Measurements from ENCODE around the gene BEND7. TPM values are rescaled to one million over a fixed set of nuclear protein-coding genes. Genes with fewer than 3 reads are reported as not detected.
A peak's percentile ranks its signal among the peaks of the same experiment; 100 is the strongest.

The BEND7 gene
- total and polyA plus RNA-seq, 9 of the 15 experiments (the other 6 are each of a cell fraction or from before 2014, with no cell fraction given) = 1.3 to 11.4 (median 5.2) TPM

DNA sequence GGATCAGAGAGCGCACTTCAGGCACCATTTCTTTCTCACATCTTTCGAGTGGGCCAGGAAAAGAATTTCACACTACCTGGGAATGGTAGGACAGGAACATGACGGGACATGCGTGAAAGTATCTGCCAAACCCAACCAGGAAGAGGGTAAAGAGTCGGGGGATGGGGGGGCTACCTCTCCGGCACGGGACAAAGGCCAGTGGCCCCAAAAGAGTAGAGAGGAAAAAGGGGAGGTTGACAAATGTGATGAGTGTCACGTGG is 830 bp upstream of the BEND7 start:
- WGBS (ENCODE audit: insufficient coverage, low coverage, missing lambda C conversion rate) = 61% methylated on average over 5 of the region's 8 CpGs
- ATAC-seq = no peak
- ChIA-PET POLR2A (interaction anchor here (0.8 kb wide), 1 partner anchor 9 kb away, joined by 3 read pairs; no protein-coding TSS in a partner anchor), CTCF (ENCODE audit: low intra/inter-chr PET ratio) (no interaction called here)
- intact Hi-C loops (cut with micrococcal nuclease) = no loop called here
- H4K20me1 ChIP-seq (replicated peaks; ENCODE audit: control insufficient read depth, insufficient read depth, low read length) = 0 out of 2 replicates have a peak, but pooled peaks cover 6% of the 10 kb centered on the region
- H3K79me2 ChIP-seq (ENCODE audit: control insufficient read depth, insufficient read depth, low read length) = 0 out of 3 replicates have a peak, but pooled peaks cover 2% of the 10 kb centered on the region
- H2AFZ ChIP-seq (ENCODE audit: low read depth, low read length) = peak overlapping the region; percentile 88
- H3K4me2 ChIP-seq (ENCODE audit: insufficient read depth, low read length) = peak overlapping the region; percentile 67; the same call in 1 of the 2 replicates
- TF ChIP-seq ZNF23 (CRISPR knock-in tag; IDR thresholded peaks at IDR 0.05) (no peak), ZC3H11A (IDR thresholded peaks at IDR 0.05; ENCODE audit: low read depth, low read length) (no peak), HMGXB4 (CRISPR knock-in tag; IDR thresholded peaks at IDR 0.05) (no peak), MCM2 (IDR thresholded peaks at IDR 0.05; ENCODE audit: low read depth) (no peak), MTA1 (IDR thresholded peaks at IDR 0.05; ENCODE audit: borderline replicate concordance) (no peak)
- FAIRE-seq = no peak
- no peaks in the 10 kb centered on the region for H3K9me3 ChIP-seq (replicated peaks; ENCODE audit: control insufficient read depth, insufficient read depth, low read depth, low read length)
- in situ Hi-C loops (cut with MboI) = no loop called here
- H3K27me3 ChIP-seq (ENCODE audit: control insufficient read depth in 2 of 2, insufficient read depth in 2 of 2, low read length in 2 of 2) = peaks cover 4 to 6% of the 10 kb centered on the region in 2 experiments; a peak in 1 of 5 replicates
- H3K4me3 ChIP-seq = no peak overlapping the region; the same call in 1 of the 2 replicates
- BruUV-seq (replicated peaks) = no TSS peak
- no peak overlapping the region for H3K27ac ChIP-seq (ENCODE audit: extremely low read depth, low read depth, low read length)
- DNase-seq (ENCODE audit: extremely low read depth in 1 of 4, low spot score in 3 of 4) = no peak
- no peaks in the 10 kb centered on the region for H3K9me1 ChIP-seq (ENCODE audit: control insufficient read depth, insufficient read depth, low read length)
- peaks cover 7 to 13% of the 10 kb centered on the region in 2 experiments; a peak in 2 of 5 replicates for H3K4me1 ChIP-seq (replicated peaks in 1 of 2; ENCODE audit: control insufficient read depth in 2 of 2, insufficient read depth in 2 of 2, low read length in 2 of 2)
- peak overlapping the region in 1 of 2 experiments; percentile 13; a peak in 1 of 4 replicates for H3K9ac ChIP-seq (ENCODE audit: insufficient read depth in 1 of 2, low read depth in 2 of 2, low read length in 2 of 2)
- peaks cover 2% of the 10 kb centered on the region; the same call in 1 of the 3 replicates for H3K36me3 ChIP-seq (ENCODE audit: control insufficient read depth, insufficient read depth, low read length)

All from K562 (cell line).